Suprapubic skin (tissue), 4 donors: ENCODE data around the gene MYL7. TPM values are rescaled to one million over a fixed set of nuclear protein-coding genes. Genes with fewer than 3 reads are reported as not detected.

Source experiments
- DNase-seq, 2 donors: peaks; one replicate each; pipeline ENCODE4 v3.0.0-alpha.2; 2019; ENCODE audit warnings: low spot score in 2 of 2
- H3K27ac ChIP-seq: fragments of 200-600 bp; sonication (generic); one replicate; pipeline ENCODE4 v1.5.1; 2019
- H3K27me3 ChIP-seq: fragments of 200-600 bp; sonication (generic); one replicate; pipeline ENCODE4 v1.5.1; 2019
- H3K36me3 ChIP-seq: fragments of 200-600 bp; sonication (generic); one replicate; pipeline ENCODE4 v1.5.1; 2019
- H3K4me1 ChIP-seq: fragments of 200-600 bp; sonication (generic); one replicate; pipeline ENCODE4 v1.5.1; 2019
- H3K4me3 ChIP-seq: fragments of 200-600 bp; sonication (generic); one replicate; pipeline ENCODE4 v1.5.1; 2019; ENCODE audit warnings: mild to moderate bottlenecking
- H3K9me3 ChIP-seq: fragments of 200-600 bp; sonication (generic); one replicate; pipeline ENCODE4 v1.5.1; 2019
- EP300 ChIP-seq: sonication (generic); formaldehyde crosslinking; IDR thresholded peaks from one replicate; pipeline ENCODE4 v1.6.1; 2017; ENCODE audit warnings: antibody characterized with exemption
- POLR2A ChIP-seq, 2 donors: fragments of 450-650 bp; IDR thresholded peaks; one replicate each; pipeline ENCODE4 v1.6.1; 2017; ENCODE audit warnings: antibody characterized with exemption in 2 of 2, mild to moderate bottlenecking in 2 of 2, moderate library complexity in 2 of 2
- POLR2AphosphoS5 ChIP-seq, 3 donors: sonication (generic); formaldehyde crosslinking; IDR thresholded peaks; one replicate each; pipeline ENCODE4 v1.6.1; 2017; ENCODE audit warnings: antibody characterized with exemption in 3 of 3
- WGBS: methylation state at CpG from one replicate; pipeline ENCODE4 v1.1.5; 2018; 5-methylcytosine and 5-hydroxymethylcytosine counted together
- total RNA-seq, 4 donors: library from RNA; depleted of rRNA; stranded (reverse); fragments of >200 nt; gene quantifications; one replicate each; pipeline ENCODE4 v1.1.0, GENCODE V29; 2016
- TF ChIP-seq, protein P1 (sequence below), 2 donors: fragments of 200-600 bp in 1 of 2; fragments of 450-650 bp in 1 of 2; sonication (generic) in 1 of 2; IDR thresholded peaks; one replicate each; pipeline ENCODE4 v1.5.1; 2016 to 2019; ENCODE audit warnings: antibody characterized with exemption in 2 of 2, mild to moderate bottlenecking in 1 of 2, moderate library complexity in 1 of 2

Gene MYL7
- total RNA-seq, 4 donors from 2014 or later: not detected

DNA sequence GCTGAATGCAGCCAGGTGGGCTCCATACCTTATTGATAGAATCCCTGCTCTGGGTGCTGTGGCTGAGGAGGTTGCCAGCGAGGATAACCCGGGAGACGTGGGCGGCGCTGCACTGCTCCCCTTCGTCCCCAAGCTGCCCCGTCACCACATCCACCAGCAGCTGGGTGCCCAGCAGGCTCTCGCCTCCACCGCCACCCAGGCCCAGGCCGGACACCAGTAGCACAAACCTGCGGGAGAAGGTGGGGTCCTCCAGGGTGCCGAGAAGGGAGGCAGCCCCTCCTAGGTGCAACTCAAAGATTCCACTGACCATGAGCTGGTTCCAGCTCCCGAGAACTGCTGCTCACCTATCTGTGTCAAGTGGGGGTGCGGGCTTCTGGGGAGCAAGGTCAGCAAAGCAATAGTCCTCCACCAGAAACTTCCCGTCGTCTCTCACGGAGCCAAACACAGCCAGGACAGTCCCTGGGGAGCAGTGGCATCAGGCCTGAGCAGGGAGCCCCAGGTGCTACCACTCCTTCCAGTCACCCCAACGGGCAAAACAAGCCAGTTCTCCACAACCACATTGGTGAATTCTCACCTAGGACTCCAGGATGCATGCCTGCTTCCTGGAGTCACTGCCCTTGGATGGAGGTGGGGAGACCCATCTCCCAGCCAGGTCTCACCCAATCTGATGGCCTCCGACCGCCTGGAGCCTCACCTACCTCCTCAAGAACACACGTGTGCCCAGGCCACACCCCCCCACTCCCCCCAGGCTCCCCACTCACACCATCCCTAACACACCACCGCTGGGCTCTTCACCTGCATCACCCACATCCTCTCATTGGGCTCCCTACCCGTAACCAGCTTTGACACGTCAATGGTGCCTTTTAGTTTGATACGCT, 24.1 kb downstream of the MYL7 start:
- no peak overlapping the region for H3K27ac ChIP-seq
- H3K9me3 ChIP-seq: no peaks in the 10 kb centered on the region
- H3K4me3 ChIP-seq: no peak overlapping the region
- TF ChIP-seq POLR2AphosphoS5 (IDR thresholded peaks at IDR 0.05) (no peak), EP300 (no peak), POLR2A (IDR thresholded peaks at IDR 0.05) (no peak)
- TF ChIP-seq, protein P1, sequence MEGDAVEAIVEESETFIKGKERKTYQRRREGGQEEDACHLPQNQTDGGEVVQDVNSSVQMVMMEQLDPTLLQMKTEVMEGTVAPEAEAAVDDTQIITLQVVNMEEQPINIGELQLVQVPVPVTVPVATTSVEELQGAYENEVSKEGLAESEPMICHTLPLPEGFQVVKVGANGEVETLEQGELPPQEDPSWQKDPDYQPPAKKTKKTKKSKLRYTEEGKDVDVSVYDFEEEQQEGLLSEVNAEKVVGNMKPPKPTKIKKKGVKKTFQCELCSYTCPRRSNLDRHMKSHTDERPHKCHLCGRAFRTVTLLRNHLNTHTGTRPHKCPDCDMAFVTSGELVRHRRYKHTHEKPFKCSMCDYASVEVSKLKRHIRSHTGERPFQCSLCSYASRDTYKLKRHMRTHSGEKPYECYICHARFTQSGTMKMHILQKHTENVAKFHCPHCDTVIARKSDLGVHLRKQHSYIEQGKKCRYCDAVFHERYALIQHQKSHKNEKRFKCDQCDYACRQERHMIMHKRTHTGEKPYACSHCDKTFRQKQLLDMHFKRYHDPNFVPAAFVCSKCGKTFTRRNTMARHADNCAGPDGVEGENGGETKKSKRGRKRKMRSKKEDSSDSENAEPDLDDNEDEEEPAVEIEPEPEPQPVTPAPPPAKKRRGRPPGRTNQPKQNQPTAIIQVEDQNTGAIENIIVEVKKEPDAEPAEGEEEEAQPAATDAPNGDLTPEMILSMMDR (IDR thresholded peaks at IDR 0.05): no peak
- 88% methylated on average over 22 of the region's 25 CpGs for WGBS
- H3K4me1 ChIP-seq: peaks cover 6% of the 10 kb centered on the region
- H3K36me3 ChIP-seq: peaks cover 93% of the 10 kb centered on the region
- H3K27me3 ChIP-seq: no peaks in the 10 kb centered on the region
- no peak for DNase-seq

DNA sequence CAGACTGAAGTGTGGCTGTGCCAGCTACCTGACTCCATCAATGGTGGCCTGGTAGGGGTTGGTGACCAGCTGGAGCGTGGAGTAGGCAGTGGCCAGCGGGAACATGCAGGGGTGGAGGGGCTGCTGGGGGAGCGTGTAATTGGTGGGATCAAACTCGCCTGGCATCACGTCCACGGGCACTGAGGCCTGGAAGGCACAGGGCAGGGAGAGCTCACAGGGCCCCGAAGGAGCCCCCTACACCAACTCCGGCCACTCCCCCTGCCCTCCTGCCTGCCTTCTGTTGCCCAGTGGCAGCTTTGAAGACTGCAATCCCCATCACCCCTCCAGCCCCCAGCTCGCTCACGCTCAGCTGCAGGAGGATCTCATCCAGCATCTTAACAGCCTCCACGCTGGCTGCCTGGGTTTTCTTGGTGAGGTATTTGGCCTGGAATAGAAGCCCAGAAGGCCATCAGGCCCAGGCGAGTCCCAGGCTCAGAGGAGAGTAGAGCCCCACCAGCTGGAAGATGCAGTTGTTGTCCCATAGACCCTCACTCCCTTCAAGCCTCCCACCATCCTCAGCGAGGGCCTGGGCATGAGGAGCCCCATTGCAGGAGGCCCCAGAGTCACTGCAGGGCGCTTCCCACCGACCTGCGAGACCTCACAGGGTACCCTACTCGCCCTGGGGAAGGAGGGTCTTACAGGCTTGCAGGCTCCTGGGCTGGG, 24.9 kb downstream of the MYL7 start:
- no peak for DNase-seq
- 87% methylated on average over 11 of the region's 17 CpGs for WGBS

DNA sequence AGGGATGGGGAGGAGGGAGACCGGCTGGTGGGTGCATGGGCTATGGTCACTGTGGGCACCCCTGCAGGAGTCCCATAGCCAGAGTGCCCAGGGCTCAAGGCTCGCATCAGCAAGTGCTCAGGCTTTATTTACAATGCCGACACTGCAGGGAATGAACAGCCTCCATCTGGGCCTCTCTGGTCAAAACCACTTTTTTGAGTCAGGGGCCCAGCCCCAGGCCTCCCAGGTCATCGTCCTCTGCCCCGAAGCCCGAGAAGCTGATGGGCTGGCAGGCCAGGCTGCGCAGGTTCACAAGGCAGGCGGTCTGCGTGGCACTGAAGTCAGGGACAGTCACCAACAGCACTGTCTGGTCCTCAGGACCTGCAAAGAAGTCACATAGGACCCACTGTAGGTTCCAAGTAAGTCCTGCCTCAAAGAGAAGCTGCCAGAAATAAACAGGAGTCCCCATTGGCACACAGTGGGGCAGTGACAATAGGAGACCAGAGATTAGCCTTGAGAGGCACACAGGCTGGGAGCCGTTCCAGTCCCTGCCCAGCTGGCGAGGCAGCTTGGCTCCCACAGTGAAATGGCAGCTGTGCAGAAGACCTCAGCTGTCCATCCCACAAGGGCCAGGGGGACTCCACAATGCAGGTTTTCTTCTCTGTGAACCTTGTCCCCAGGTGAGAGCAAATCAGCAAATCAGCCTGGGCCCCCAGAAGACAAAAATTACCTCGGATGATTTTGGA, 26.4 kb downstream of the MYL7 start:
- 85% methylated on average over 5 of the region's 12 CpGs for WGBS

More for the DNA sequence above, 24.9 kb downstream of the MYL7 start:
- Histone ChIP-seq H3K4me3 (no peak overlapping the region), H3K27me3 (no peaks in the 10 kb centered on the region), H3K36me3 (peaks cover 94% of the 10 kb centered on the region), H3K4me1 (peaks cover 3% of the 10 kb centered on the region), H3K9me3 (no peaks in the 10 kb centered on the region), H3K27ac (no peak overlapping the region)
- TF ChIP-seq POLR2AphosphoS5 (IDR thresholded peaks at IDR 0.05) (no peak), EP300 (no peak), POLR2A (IDR thresholded peaks at IDR 0.05) (no peak)
- TF ChIP-seq, protein P1 (IDR thresholded peaks at IDR 0.05): no peak

DNA sequence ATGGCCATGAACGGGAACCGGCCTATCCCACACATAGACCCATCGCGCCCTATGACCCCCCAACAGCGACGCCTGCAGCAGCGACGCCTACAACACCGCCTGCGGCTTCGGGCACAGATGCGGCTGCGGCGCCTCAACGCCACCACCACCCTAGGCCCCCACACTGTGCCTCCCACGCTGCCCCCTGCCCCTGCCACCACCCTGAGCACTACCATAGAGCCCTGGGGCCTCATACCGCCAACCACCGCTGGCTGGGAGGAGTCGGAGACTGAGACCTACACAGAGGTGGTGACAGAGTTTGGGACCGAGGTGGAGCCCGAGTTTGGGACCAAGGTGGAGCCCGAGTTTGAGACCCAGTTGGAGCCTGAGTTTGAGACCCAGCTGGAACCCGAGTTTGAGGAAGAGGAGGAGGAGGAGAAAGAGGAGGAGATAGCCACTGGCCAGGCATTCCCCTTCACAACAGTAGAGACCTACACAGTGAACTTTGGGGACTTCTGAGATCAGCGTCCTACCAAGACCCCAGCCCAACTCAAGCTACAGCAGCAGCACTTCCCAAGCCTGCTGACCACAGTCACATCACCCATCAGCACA, 27.3 kb downstream of the MYL7 start:
- peaks cover 90% of the 10 kb centered on the region for H3K36me3 ChIP-seq
- H3K27ac ChIP-seq: no peak overlapping the region
- H3K9me3 ChIP-seq: no peaks in the 10 kb centered on the region
- no peak for TF ChIP-seq POLR2A (IDR thresholded peaks at IDR 0.05)
- TF ChIP-seq EP300: no peak
- TF ChIP-seq POLR2AphosphoS5 (IDR thresholded peaks at IDR 0.05): no peak
- TF ChIP-seq, protein P1 (IDR thresholded peaks at IDR 0.05): no peak
- DNase-seq: no peak
- H3K4me1 ChIP-seq: peaks cover 7% of the 10 kb centered on the region
- 90% methylated on average over 15 of the region's 24 CpGs for WGBS
- no peak overlapping the region for H3K4me3 ChIP-seq
- H3K27me3 ChIP-seq: no peaks in the 10 kb centered on the region

More for the DNA sequence above, 26.4 kb downstream of the MYL7 start:
- DNase-seq: no peak
- no peaks in the 10 kb centered on the region for H3K27me3 ChIP-seq
- H3K4me3 ChIP-seq: no peak overlapping the region
- TF ChIP-seq, protein P1 (IDR thresholded peaks at IDR 0.05): no peak
- TF ChIP-seq POLR2A (IDR thresholded peaks at IDR 0.05): no peak
- peaks cover 93% of the 10 kb centered on the region for H3K36me3 ChIP-seq
- H3K9me3 ChIP-seq: no peaks in the 10 kb centered on the region
- no peak overlapping the region for H3K27ac ChIP-seq
- H3K4me1 ChIP-seq: peaks cover 7% of the 10 kb centered on the region
